CD14-positive monocyte (primary cell): ENCODE data around the gene SELENOI. TPM values are rescaled to one million over a fixed set of nuclear protein-coding genes. Genes with fewer than 3 reads are reported as not detected.
"Not testable (repeated sequence)": the region's sequence is repeated elsewhere in the genome, so short reads cannot be mapped to it uniquely, and the experiment has no call there.

ENCODE experiments used
- DNase-seq, 3 donors: peaks; one replicate each; pipeline ENCODE4 v3.0.0-alpha.2; 2011 to 2022
- H2AFZ ChIP-seq: 2 replicates; pipeline ENCODE4 v1.6.0; 2012; ENCODE audit warnings: mild to moderate bottlenecking, low read depth, low read length, inconsistent platforms; ENCODE audit not compliant: insufficient read depth, poor library complexity, severe bottlenecking
- H3K27ac ChIP-seq, 2 donors: 1 replicate in 1 of 2; 2 replicates in 1 of 2; pipeline ENCODE4 v1.5.1; 2012 to 2013; ENCODE audit warnings: low read length in 2 of 2, control low read depth in 1 of 2, inconsistent platforms in 1 of 2, low read depth in 1 of 2, mild to moderate bottlenecking in 1 of 2
- H3K27me3 ChIP-seq, 2 donors: one replicate each; pipeline versions ENCODE4 v1.6.0 to v1.6.1; 2011 to 2013; ENCODE audit warnings: low read length in 2 of 2; ENCODE audit not compliant: control insufficient read depth in 2 of 2, insufficient read depth in 2 of 2
- H3K36me3 ChIP-seq, 2 donors: replicated peaks in 1 of 2; 1 replicate in 1 of 2; 2 replicates in 1 of 2; pipeline versions ENCODE4 v1.5.1 to v1.6.1; 2012 to 2013; ENCODE audit warnings: low read length in 2 of 2, control low read depth in 1 of 2, inconsistent platforms in 1 of 2, mild to moderate bottlenecking in 1 of 2; ENCODE audit not compliant: insufficient read depth in 2 of 2, control insufficient read depth in 1 of 2
- H3K4me1 ChIP-seq, 2 donors: 1 replicate in 1 of 2; 2 replicates in 1 of 2; pipeline versions ENCODE4 v1.5.1 to v1.6.1; 2012 to 2013; ENCODE audit warnings: low read length in 2 of 2, control low read depth in 1 of 2, inconsistent platforms in 1 of 2, mild to moderate bottlenecking in 1 of 2, moderate library complexity in 1 of 2; ENCODE audit not compliant: insufficient read depth in 2 of 2, control insufficient read depth in 1 of 2
- H3K4me2 ChIP-seq: replicated peaks from 2 replicates; pipeline ENCODE3; 2012; ENCODE audit warnings: low read length, moderate library complexity, mild to moderate bottlenecking; ENCODE audit not compliant: poor library complexity, severe bottlenecking; ENCODE audit errors: extremely low read depth
- H3K4me3 ChIP-seq, 3 experiments: fragments of 200-600 bp in 1 of 3; sonication (generic) in 1 of 3; replicated peaks in 1 of 3; 1 replicate in 2 of 3; 2 replicates in 1 of 3; pipeline ENCODE4 v1.5.1; 2011 to 2013; ENCODE audit warnings: low read length in 3 of 3, mild to moderate bottlenecking in 3 of 3, control low read depth in 2 of 3, low read depth in 2 of 3, inconsistent platforms in 1 of 3, moderate library complexity in 1 of 3
- H3K79me2 ChIP-seq: 2 replicates; pipeline ENCODE4 v1.6.0; 2012; ENCODE audit warnings: mild to moderate bottlenecking, control low read depth, inconsistent platforms, low read length, moderate library complexity; ENCODE audit not compliant: insufficient read depth
- H3K9ac ChIP-seq: 2 replicates; pipeline ENCODE4 v1.6.0; 2017; ENCODE audit warnings: low read length, mild to moderate bottlenecking; ENCODE audit not compliant: insufficient read depth, poor library complexity, severe bottlenecking
- H3K9me3 ChIP-seq, 2 donors: replicated peaks in 1 of 2; 1 replicate in 1 of 2; 2 replicates in 1 of 2; pipeline versions ENCODE4 v1.5.1 to v1.6.1; 2012 to 2013; ENCODE audit warnings: low read length in 2 of 2, control low read depth in 1 of 2; ENCODE audit not compliant: control insufficient read depth in 1 of 2, insufficient read depth in 1 of 2
- H4K20me1 ChIP-seq: 2 replicates; pipeline ENCODE4 v1.6.0; 2012; ENCODE audit warnings: mild to moderate bottlenecking, low read length, control low read depth, moderate library complexity; ENCODE audit not compliant: insufficient read depth
- H3K27ac Mint-ChIP-seq, 7 donors: one replicate each; pipeline ENCODE4 v1.8.0; 2020; ENCODE audit warnings: mild to moderate bottlenecking in 7 of 7, mixed read lengths in 7 of 7, moderate library complexity in 6 of 7, inconsistent platforms in 2 of 7
- H3K27me3 Mint-ChIP-seq, 3 donors: one replicate each; pipeline ENCODE4 v1.8.0; 2021 to 2022; ENCODE audit warnings: low read depth in 3 of 3, mild to moderate bottlenecking in 3 of 3, mixed read lengths in 3 of 3, moderate library complexity in 3 of 3, inconsistent platforms in 1 of 3
- H3K36me3 Mint-ChIP-seq, 2 donors: one replicate each; pipeline ENCODE4 v1.8.0; 2020; ENCODE audit warnings: mixed read lengths in 2 of 2, inconsistent platforms in 1 of 2, mild to moderate bottlenecking in 1 of 2
- H3K4me1 Mint-ChIP-seq: one replicate; pipeline ENCODE4 v1.8.0; 2020; ENCODE audit warnings: mild to moderate bottlenecking, mixed read lengths
- H3K4me3 Mint-ChIP-seq, 2 donors: one replicate each; pipeline ENCODE4 v1.8.0; 2020; ENCODE audit warnings: mild to moderate bottlenecking in 2 of 2, mixed read lengths in 2 of 2, moderate library complexity in 1 of 2
- H3K9me3 Mint-ChIP-seq, 7 donors: one replicate each; pipeline ENCODE4 v1.8.0; 2020 to 2022; ENCODE audit warnings: mixed read lengths in 7 of 7, mild to moderate bottlenecking in 6 of 7, moderate library complexity in 6 of 7, inconsistent platforms in 2 of 7
- WGBS: methylation state at CpG from one replicate; pipeline ENCODE4 v1.1.5; 2013; ENCODE audit warnings: missing lambda C conversion rate; ENCODE audit not compliant: insufficient coverage; 5-methylcytosine and 5-hydroxymethylcytosine counted together
- intact Hi-C, 2 donors: fragments of 100-400 bp; cut with micrococcal nuclease; formaldehyde crosslinking; loops; one replicate each; pipeline versions ENCODE4 v1.15.0 to v1.15.1; 2023
- polyA plus RNA-seq, 3 donors: library from polyadenylated mRNA; depleted of rRNA in 1 of 3; unstranded in 2 of 3; stranded (reverse) in 1 of 3; fragments of 300-500 nt in 2 of 3; fragments of >200 nt in 1 of 3; fragmentation: Illumina TruSeq in 2 of 3; gene quantifications; 1 replicate in 2 of 3; 2 replicates in 1 of 3; pipeline ENCODE4 v1.2.3, GENCODE V29; 2012 to 2021
- TF ChIP-seq, protein P1 (sequence below): fragments of 200-600 bp; IDR thresholded peaks from one replicate; pipeline ENCODE4 v1.8.0; 2022; ENCODE audit warnings: antibody characterized with exemption, mild to moderate bottlenecking

SELENOI gene
- polyA plus RNA-seq, 3 donors, result 2.3 to 3.2 (median 2.5) TPM

DNA sequence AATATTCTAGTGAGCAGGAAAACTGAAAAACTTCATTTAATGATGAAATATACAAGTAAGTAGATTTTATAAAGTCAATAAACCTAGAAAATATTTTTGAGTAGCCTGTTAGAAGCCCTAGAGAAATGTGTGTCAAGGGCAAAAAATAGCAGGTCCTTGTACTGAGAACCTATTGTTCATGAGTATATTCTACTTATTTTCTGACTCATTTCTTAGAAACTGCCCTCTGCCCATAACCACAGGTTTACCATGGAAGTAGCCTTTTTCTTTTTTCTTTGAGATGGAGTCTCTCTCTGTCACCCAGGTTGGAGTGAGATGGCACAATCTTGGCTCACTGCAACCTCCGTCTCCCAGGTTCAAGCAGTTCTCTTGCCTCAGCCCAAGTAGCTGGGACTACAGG is 19.4 kb upstream of the SELENOI start:
- Histone ChIP-seq H4K20me1 (no peaks in the 10 kb centered on the region), H3K4me3 (no peak overlapping the region), H3K4me2 (no peak overlapping the region), H3K27me3 (no peaks in the 10 kb centered on the region), H3K9me3 (no peaks in the 10 kb centered on the region), H2AFZ (no peak overlapping the region), H3K27ac (no peak overlapping the region), H3K9ac (no peak overlapping the region), H3K4me1 (peaks cover 22 to 36% of the 10 kb centered on the region in 2 donors), H3K79me2 (no peaks in the 10 kb centered on the region), H3K36me3 (no peaks in the 10 kb centered on the region)
- Mint-ChIP-seq H3K36me3 (no peaks in the 10 kb centered on the region), H3K27me3 (peaks cover 0 to 4% (median 2%) of the 10 kb centered on the region in 3 donors), H3K9me3 (no peaks in the 10 kb centered on the region), H3K4me3 (no peak overlapping the region), H3K4me1 (peaks cover 50% of the 10 kb centered on the region), H3K27ac (peak overlapping the region in 1 of 7 donors; percentile 33)
- WGBS, result no CpG with 5 or more reads among the region's 1 CpG
- TF ChIP-seq, protein P1, sequence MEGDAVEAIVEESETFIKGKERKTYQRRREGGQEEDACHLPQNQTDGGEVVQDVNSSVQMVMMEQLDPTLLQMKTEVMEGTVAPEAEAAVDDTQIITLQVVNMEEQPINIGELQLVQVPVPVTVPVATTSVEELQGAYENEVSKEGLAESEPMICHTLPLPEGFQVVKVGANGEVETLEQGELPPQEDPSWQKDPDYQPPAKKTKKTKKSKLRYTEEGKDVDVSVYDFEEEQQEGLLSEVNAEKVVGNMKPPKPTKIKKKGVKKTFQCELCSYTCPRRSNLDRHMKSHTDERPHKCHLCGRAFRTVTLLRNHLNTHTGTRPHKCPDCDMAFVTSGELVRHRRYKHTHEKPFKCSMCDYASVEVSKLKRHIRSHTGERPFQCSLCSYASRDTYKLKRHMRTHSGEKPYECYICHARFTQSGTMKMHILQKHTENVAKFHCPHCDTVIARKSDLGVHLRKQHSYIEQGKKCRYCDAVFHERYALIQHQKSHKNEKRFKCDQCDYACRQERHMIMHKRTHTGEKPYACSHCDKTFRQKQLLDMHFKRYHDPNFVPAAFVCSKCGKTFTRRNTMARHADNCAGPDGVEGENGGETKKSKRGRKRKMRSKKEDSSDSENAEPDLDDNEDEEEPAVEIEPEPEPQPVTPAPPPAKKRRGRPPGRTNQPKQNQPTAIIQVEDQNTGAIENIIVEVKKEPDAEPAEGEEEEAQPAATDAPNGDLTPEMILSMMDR, result no peak
- intact Hi-C loops, result no loop called here
- no peak for DNase-seq

GRCh38 chr2:26327291-26328272 is 18.4 kb upstream of the SELENOI start:
- Histone ChIP-seq H2AFZ (peak overlapping the region; percentile 48), H3K9ac (no peak overlapping the region), H4K20me1 (no peaks in the 10 kb centered on the region), H3K27me3 (no peaks in the 10 kb centered on the region), H3K79me2 (no peaks in the 10 kb centered on the region), H3K4me3 (no peak overlapping the region), H3K27ac (no peak overlapping the region), H3K4me2 (no peak overlapping the region), H3K9me3 (no peaks in the 10 kb centered on the region), H3K36me3 (no peaks in the 10 kb centered on the region), H3K4me1 (peaks cover 22 to 36% of the 10 kb centered on the region in 2 donors)
- no CpG with 5 or more reads among the region's 5 CpGs for WGBS
- Mint-ChIP-seq H3K9me3 (no peaks in the 10 kb centered on the region), H3K4me3 (no peak overlapping the region), H3K4me1 (peaks cover 50% of the 10 kb centered on the region), H3K36me3 (no peaks in the 10 kb centered on the region), H3K27me3 (peaks cover 0 to 4% (median 2%) of the 10 kb centered on the region in 3 donors), H3K27ac (peak overlapping the region in 2 of 7 donors; percentile 7 to 55)
- TF ChIP-seq, protein P1, result no peak
- intact Hi-C loops, result no loop called here
- no peak for DNase-seq

DNA sequence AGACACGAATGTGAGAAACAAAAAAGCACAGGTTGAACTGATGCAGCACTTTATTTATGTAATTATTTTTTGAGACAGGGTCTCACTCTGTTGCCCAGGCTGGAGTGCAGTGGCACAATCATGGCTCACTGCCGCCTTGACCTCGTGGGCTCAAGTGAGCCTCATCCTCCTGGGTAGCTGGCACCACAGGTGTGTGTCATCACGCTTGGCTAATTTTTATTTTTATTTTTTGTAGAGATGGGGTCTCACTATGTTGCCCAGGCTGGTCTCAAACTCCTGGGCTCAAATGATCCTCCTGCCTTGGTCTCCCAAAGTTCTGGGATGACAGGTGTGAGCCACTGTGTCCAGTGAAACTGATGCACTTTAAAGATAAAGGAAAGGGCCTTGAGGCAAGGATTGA is 16.9 kb upstream of the SELENOI start:
- H3K9me3 ChIP-seq, H3K9ac ChIP-seq, H4K20me1 ChIP-seq, H3K9me3 Mint-ChIP-seq, H3K27me3 ChIP-seq, H3K79me2 ChIP-seq, H3K27ac Mint-ChIP-seq, H3K4me3 Mint-ChIP-seq, H3K4me3 ChIP-seq, intact Hi-C loops, DNase-seq, H3K27me3 Mint-ChIP-seq, H3K4me2 ChIP-seq, H3K36me3 Mint-ChIP-seq, H2AFZ ChIP-seq, H3K36me3 ChIP-seq, H3K27ac ChIP-seq: not testable (repeated sequence)
- peaks cover 22 to 36% of the 10 kb centered on the region in 2 donors for H3K4me1 ChIP-seq
- peaks cover 50% of the 10 kb centered on the region for H3K4me1 Mint-ChIP-seq
- WGBS, result 90% methylated on average over 3 of the region's 4 CpGs
